GM12875 (cell line): ENCODE measurements around the gene KCNT1.

Experiments used
- H3K4me3 ChIP-seq: one replicate; pipeline ENCODE4 v1.5.1; 2011; ENCODE audit warnings: low read depth, low read length, control low read depth
- TF ChIP-seq, protein P1 (sequence below): IDR thresholded peaks from 2 replicates; pipeline ENCODE4 v1.5.1; 2011; ENCODE audit warnings: low read depth, mild to moderate bottlenecking, control low read depth, inconsistent platforms, low read length, moderate library complexity, borderline replicate concordance; ENCODE audit not compliant: insufficient read depth

Gene KCNT1

GRCh38 chr9:135698236-135698635 is 3.7 kb upstream of the KCNT1 start:
- TF ChIP-seq, protein P1, sequence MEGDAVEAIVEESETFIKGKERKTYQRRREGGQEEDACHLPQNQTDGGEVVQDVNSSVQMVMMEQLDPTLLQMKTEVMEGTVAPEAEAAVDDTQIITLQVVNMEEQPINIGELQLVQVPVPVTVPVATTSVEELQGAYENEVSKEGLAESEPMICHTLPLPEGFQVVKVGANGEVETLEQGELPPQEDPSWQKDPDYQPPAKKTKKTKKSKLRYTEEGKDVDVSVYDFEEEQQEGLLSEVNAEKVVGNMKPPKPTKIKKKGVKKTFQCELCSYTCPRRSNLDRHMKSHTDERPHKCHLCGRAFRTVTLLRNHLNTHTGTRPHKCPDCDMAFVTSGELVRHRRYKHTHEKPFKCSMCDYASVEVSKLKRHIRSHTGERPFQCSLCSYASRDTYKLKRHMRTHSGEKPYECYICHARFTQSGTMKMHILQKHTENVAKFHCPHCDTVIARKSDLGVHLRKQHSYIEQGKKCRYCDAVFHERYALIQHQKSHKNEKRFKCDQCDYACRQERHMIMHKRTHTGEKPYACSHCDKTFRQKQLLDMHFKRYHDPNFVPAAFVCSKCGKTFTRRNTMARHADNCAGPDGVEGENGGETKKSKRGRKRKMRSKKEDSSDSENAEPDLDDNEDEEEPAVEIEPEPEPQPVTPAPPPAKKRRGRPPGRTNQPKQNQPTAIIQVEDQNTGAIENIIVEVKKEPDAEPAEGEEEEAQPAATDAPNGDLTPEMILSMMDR, result no peak
- H3K4me3 ChIP-seq, result no peak overlapping the region

- no peak overlapping the region for H3K4me3 ChIP-seq
- TF ChIP-seq, protein P1, result no peak
Observed at GRCh38 chr9:135698767-135699166, 3.2 kb upstream of the KCNT1 start.

GRCh38 chr9:135699440-135699839 is 2.5 kb upstream of the KCNT1 start, which contains the start of gene SOHLH1:
TSS of gene SOHLH1 (minus strand) at chr9:135699481. CDS start at chr9:135699467, 14 bp downstream.
- TF ChIP-seq, protein P1, result no peak
- no peak within 1 kb of the TSS for H3K4me3 ChIP-seq

DNA sequence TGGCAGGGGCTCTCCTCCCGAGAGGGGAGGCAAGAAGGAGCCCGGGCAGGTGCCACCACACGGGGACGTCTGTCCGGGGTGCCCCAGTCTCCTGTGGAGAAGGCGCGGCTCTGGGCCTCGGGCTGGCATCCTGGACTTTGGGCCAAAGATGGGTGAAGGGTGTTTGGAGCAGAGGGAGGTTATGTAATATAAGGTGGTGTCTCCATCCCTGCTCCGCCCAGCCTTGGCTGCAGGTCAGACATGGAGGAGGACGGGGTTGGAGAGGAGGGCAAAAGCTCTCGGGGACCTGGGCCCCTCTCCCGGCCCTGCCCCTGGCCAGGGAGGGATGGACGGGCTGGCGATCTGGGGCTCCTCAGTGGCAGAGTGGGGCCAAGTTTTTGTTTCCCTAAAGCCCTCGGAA is 1.5 kb upstream of the KCNT1 start:
- H3K4me3 ChIP-seq, result no peak overlapping the region
- TF ChIP-seq, protein P1, result no peak

DNA sequence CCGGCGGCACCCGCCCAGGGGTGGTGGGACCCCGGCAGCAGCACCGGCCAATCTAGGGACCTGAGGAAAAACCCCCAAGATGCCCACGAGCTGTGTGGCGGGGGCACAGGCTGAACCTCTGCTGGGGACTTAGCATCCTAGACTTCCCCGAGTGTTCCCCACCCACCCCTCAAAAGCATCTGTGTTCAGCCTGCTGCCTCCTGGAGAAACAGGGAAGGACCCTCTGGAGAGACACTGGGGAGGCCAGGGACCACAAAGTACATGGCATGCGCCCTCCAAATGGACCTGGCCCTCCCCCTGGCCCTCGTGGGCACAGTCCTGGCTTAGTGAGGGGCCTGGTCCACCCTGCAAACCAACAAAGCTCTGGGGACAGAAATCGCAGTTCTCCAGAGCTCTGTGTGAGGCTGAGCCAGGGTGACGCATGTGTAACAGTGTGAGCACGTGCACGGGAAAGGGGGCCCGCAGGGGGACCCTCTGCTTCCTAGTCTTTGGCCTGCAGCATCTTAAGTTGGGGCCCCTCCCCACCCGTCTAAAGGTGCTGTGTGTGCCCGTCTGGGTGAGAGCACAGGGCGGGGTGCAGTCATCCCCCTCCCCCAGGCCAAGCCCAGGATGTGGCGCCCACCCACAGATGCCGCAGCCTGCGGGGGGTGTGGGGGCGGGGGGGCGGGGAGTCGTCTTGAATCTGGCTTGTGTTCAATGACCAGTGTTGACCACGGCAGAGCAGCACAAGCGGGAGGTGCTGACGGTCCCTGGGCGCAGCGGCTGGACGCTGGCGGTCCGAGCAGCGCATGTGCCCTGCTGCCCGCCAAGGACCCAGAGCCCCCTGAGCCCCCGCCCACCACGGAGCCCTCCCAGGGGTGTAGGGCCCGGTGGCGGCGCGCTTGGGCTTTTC is 672 bp upstream of the KCNT1 start:
- H3K4me3 ChIP-seq, result no peak overlapping the region
- TF ChIP-seq, protein P1, result no peak

DNA sequence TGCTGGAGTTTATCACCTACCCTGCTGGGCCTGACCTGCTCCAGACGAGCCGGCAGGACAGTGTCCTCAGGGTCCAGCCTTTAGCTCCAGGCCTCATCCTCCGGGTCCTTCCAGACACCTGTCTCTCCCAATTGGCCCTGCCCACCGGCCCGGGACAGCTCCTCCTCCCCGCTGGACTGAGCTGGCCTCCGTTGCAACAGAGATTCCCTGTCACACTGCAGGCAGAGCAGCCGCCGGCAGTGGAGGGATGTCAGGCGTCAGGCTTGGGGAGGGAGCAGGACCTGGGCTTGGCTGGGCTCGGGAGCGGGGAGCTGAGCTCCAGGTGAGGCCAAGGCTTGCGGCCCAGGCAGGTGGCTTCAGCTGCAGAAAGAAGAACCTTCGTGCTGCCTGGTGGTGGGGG is 1.7 kb downstream of the KCNT1 start:
- TF ChIP-seq, protein P1, result no peak
- no peak overlapping the region for H3K4me3 ChIP-seq

DNA sequence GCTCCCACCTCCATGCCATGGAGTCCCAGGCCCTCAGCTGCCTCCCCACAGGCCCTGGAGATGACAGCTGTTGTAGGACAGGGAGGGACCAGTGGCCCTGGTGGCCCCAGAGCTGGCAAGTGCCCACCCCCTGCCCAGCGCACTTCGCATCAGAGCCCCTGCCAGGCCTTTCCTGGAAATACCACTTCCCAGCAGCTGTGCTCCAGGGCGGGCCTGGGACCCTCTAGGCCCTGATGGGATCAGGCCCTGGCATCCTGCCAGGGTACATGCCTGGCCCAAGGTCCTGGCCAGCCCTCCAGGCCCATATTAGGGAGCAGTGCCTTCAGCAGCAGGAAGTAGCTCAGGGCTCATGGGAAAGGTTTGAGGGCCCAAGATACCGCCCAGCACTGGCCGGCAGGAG is 2.5 kb downstream of the KCNT1 start:
- TF ChIP-seq, protein P1, result no peak
- no peak overlapping the region for H3K4me3 ChIP-seq
